Activated naive CD4-positive, alpha-beta T cell treated with anti-CD3 and anti-CD28 coated beads for 36 hours (primary cell): ENCODE measurements around the gene AATK. TPM values are rescaled to one million over a fixed set of nuclear protein-coding genes. Genes with fewer than 3 reads are reported as not detected.

Experiments used
- CTCF ChIA-PET: fragments of 350-600 bp; sonication (Branson Sonifier 250); formaldehyde crosslinking; loops from one replicate; lab custom pipeline; 2021; ENCODE audit warnings: antibody characterized with exemption; lab: Charles Lee
- DNase-seq: peaks from one replicate; pipeline ENCODE4 v3.0.0-alpha.2; 2020
- H3K27ac Mint-ChIP-seq: one replicate; pipeline ENCODE4 v1.8.0; 2021; ENCODE audit warnings: mild to moderate bottlenecking, mixed read lengths
- H3K27me3 Mint-ChIP-seq: one replicate; pipeline ENCODE4 v1.8.0; 2021; ENCODE audit warnings: low read depth, mixed read lengths
- H3K36me3 Mint-ChIP-seq: one replicate; pipeline ENCODE4 v1.8.0; 2021; ENCODE audit warnings: low read depth, mixed read lengths
- H3K4me1 Mint-ChIP-seq: one replicate; pipeline ENCODE4 v1.8.0; 2021; ENCODE audit warnings: low read depth, mixed read lengths
- H3K4me3 Mint-ChIP-seq: one replicate; pipeline ENCODE4 v1.8.0; 2021; ENCODE audit warnings: mild to moderate bottlenecking, moderate library complexity, mixed read lengths
- H3K9me3 Mint-ChIP-seq: one replicate; pipeline ENCODE4 v1.8.0; 2021; ENCODE audit warnings: mixed read lengths
- intact Hi-C: fragments of 100-400 bp; cut with micrococcal nuclease; formaldehyde crosslinking; loops from one replicate; pipeline ENCODE4 v1.15.1; 2023
- total RNA-seq, 2 experiments: library from RNA; stranded (reverse); gene quantifications; one replicate each; pipeline ENCODE4 v1.2.3, GENCODE V29; 2021

Gene AATK
- total RNA-seq, 2 experiments from 2014 or later, result 0.32 TPM; not detected in 1

- Mint-ChIP-seq H3K9me3 (no peaks in the 10 kb centered on the region), H3K4me3 (no peak overlapping the region), H3K4me1 (no peaks in the 10 kb centered on the region), H3K27me3 (no peaks in the 10 kb centered on the region), H3K27ac (no peak overlapping the region), H3K36me3 (no peaks in the 10 kb centered on the region)
- DNase-seq, result no peak
- intact Hi-C loops, result no loop called here
- CTCF ChIA-PET, result interaction anchor here (0.6 to 1.0 kb wide), 2 partner anchors 26 to 87 kb away, joined by 3 read pairs; no protein-coding TSS in a partner anchor
These were observed 89.8 kb downstream of the AATK start for GRCh38 chr17:81076141-81076679.

DNA sequence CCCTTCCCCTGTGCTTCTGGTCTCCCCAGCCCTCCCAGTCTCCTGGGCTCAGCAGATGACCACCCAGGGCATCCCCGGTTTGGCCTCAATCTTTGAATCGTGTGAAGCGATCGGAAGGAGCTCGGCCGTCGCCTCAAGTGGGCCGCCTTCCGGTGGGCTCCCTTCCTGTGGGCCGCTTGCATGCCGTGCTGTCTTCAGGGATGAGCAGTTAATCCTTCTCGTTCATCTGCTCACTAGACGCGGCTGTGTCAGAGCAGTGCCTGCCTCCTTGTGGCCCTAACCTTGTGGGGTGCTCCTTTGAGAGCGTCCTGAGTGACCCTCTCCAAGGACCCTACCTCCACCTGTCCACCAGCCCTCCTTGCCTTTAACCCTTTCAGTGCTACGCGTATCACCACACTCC lies 90.7 kb downstream of the AATK start:
- Mint-ChIP-seq H3K36me3 (no peaks in the 10 kb centered on the region), H3K27me3 (no peaks in the 10 kb centered on the region), H3K4me3 (no peak overlapping the region), H3K27ac (no peak overlapping the region), H3K9me3 (no peaks in the 10 kb centered on the region), H3K4me1 (no peaks in the 10 kb centered on the region)
- CTCF ChIA-PET, result no interaction called here
- intact Hi-C loops, result no loop called here
- no peak for DNase-seq

DNA sequence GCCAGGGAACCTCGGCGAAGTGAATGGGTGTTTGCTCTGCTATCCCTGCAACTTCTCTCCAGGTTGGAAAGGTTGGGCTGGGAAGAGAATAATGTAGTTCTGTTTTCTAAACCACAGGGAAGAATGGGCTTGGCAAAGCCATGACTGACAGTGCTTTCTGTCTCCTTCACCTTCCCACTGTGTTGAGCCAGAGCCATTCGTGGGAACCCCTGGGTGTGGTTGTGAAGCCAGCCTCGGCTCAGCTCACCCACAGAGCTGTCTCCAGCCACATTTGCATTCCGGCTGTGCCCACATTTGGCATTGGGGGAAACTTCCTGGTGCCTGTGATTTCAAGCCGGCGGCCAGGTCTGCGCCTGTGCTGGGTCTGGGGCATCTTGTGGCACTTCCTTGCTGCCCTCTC lies 91.1 kb downstream of the AATK start:
- no peaks in the 10 kb centered on the region for H3K36me3 Mint-ChIP-seq
- H3K9me3 Mint-ChIP-seq, result no peaks in the 10 kb centered on the region
- intact Hi-C loops, result no loop called here
- H3K27me3 Mint-ChIP-seq, result no peaks in the 10 kb centered on the region
- no peak overlapping the region for H3K4me3 Mint-ChIP-seq
- no peaks in the 10 kb centered on the region for H3K4me1 Mint-ChIP-seq
- CTCF ChIA-PET, result no interaction called here
- H3K27ac Mint-ChIP-seq, result no peak overlapping the region
- DNase-seq, result no peak

DNA sequence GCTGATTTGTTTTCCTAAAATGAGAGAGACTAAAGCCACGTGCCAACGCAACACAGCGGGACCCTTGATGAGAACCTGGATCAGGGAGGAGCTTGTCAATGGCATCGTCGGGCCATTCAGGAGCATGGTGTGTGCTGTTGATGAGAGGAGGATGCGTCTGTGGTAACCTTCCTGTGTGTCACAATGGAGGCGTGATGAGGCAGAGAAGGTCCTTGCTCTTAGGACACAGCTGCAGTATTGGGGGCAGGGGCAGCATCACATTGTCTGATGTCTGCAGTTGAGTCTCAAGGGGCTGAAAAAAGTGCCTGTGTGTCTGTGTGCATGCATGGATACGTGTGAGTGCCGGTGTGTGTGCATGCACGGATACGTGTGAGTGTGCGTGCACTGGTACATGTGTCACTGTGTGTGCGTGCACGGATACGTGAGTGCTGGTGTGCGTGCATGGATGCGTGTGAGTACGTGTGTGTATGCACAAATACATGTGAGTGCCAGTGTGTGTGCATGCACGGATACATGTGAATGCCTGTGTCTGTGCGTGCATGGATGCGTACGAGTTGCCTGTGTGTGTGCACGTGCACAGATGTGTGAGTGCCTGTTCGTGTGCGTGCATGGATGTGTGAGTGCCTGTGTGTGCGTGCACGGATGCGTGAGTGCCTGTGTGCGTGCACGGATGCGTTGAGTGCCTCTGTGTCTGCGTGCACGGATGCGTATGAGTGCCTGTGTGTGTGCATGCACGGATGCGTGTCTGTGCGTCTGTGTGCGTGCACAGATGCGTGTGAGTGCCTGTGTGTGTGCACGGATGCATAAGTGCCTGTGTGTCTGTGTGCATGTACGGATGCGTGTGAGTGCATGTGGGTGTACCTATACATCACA lies 91.8 kb downstream of the AATK start:
- CTCF ChIA-PET, result no interaction called here
- no peak for DNase-seq
- H3K9me3 Mint-ChIP-seq, result no peaks in the 10 kb centered on the region
- intact Hi-C loops, result no loop called here
- no peak overlapping the region for H3K27ac Mint-ChIP-seq
- no peaks in the 10 kb centered on the region for H3K27me3 Mint-ChIP-seq
- no peak overlapping the region for H3K4me3 Mint-ChIP-seq
- no peaks in the 10 kb centered on the region for H3K36me3 Mint-ChIP-seq
- H3K4me1 Mint-ChIP-seq, result no peaks in the 10 kb centered on the region

- CTCF ChIA-PET, result no interaction called here
- H3K9me3 Mint-ChIP-seq, result no peaks in the 10 kb centered on the region
- no peak for DNase-seq
- intact Hi-C loops, result no loop called here
- no peaks in the 10 kb centered on the region for H3K27me3 Mint-ChIP-seq
- H3K4me3 Mint-ChIP-seq, result no peak overlapping the region
- no peak overlapping the region for H3K27ac Mint-ChIP-seq
- H3K36me3 Mint-ChIP-seq, result no peaks in the 10 kb centered on the region
- no peaks in the 10 kb centered on the region for H3K4me1 Mint-ChIP-seq
These were observed 94.0 kb downstream of the AATK start for GRCh38 chr17:81071761-81072741.

GRCh38 chr17:81070541-81071246 lies 95.3 kb downstream of the AATK start:
- DNase-seq, result no peak
- H3K4me1 Mint-ChIP-seq, result no peaks in the 10 kb centered on the region
- no peak overlapping the region for H3K27ac Mint-ChIP-seq
- H3K27me3 Mint-ChIP-seq, result no peaks in the 10 kb centered on the region
- intact Hi-C loops, result no loop called here
- H3K4me3 Mint-ChIP-seq, result no peak overlapping the region
- no peaks in the 10 kb centered on the region for H3K9me3 Mint-ChIP-seq
- no peaks in the 10 kb centered on the region for H3K36me3 Mint-ChIP-seq
- CTCF ChIA-PET, result interaction anchor here (0.6 kb wide), 1 partner anchor 408 kb away, joined by 3 read pairs; no protein-coding TSS in a partner anchor

DNA sequence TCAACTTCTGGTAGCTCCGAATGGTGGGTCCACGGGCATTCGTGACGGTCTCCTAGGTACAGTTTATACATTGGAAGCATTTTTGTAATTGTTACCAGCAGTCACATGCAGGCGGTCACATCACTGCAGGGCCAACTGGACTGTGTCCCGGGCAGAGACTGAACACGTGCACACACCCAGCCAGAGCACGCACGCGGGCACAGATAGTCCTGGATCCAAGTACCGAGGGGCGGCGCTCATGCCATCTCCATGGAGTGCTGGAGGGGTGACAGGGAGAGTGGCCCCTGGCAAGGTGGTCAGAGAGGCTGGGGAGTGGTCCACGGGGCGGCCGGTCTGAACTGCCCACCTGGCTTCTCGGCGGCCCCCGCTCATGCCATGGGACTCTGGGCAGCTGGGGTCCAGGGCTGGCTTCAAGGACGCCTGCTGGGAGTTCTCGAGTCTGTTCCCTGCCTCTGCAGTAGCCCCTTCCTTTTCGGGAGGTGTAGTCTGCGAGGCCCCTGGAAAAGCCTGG lies 96.8 kb downstream of the AATK start:
- no peak overlapping the region for H3K27ac Mint-ChIP-seq
- H3K4me3 Mint-ChIP-seq, result no peak overlapping the region
- H3K27me3 Mint-ChIP-seq, result no peaks in the 10 kb centered on the region
- CTCF ChIA-PET, result interaction anchor here (0.6 kb wide), 1 partner anchor 29 kb away, joined by 3 read pairs; no protein-coding TSS in a partner anchor
- H3K9me3 Mint-ChIP-seq, result no peaks in the 10 kb centered on the region
- intact Hi-C loops, result no loop called here
- no peak for DNase-seq
- no peaks in the 10 kb centered on the region for H3K4me1 Mint-ChIP-seq
- no peaks in the 10 kb centered on the region for H3K36me3 Mint-ChIP-seq

DNA sequence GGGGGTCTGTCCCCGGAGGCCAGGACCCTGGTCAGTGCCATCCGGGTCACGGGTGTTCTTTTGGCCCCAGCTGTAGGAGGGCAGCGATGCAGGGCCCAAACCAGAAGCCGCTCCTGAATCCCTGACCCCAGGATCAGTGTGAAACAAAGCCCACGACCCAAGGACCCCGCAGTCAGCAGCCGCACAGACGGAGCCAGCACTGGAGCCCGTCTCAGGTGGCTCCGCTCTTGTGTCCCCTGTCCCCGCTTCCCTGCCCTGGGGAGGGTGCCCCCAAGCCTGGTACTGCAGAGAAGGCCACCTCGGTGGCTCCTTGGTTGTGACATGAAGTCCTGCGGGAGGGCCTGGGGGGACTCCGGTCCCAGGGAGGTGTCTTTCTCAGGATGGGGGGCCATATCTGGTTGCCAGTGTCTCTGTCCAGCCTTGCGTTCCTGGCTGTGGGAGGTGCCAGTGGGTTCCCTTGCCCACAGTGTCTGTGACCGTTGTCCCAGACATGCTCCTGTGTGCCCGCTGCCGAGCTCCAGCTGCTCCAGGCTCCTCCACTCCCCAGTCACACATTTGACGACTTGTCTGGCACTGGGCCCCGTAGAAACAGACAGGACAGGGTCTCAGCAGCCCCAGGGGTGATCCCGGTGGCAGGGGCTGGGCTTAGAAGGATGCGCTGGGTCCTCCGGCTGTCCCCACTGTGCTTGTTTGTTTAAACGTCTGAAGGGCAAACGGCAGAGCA lies 97.4 kb downstream of the AATK start:
- no peaks in the 10 kb centered on the region for H3K27me3 Mint-ChIP-seq
- intact Hi-C loops, result no loop called here
- H3K9me3 Mint-ChIP-seq, result no peaks in the 10 kb centered on the region
- H3K27ac Mint-ChIP-seq, result no peak overlapping the region
- DNase-seq, result no peak
- no peaks in the 10 kb centered on the region for H3K36me3 Mint-ChIP-seq
- H3K4me3 Mint-ChIP-seq, result no peak overlapping the region
- peaks cover 2% of the 10 kb centered on the region for H3K4me1 Mint-ChIP-seq
- CTCF ChIA-PET, result no interaction called here

- no peaks in the 10 kb centered on the region for H3K36me3 Mint-ChIP-seq
- H3K4me1 Mint-ChIP-seq, result peaks cover 2% of the 10 kb centered on the region
- intact Hi-C loops, result no loop called here
- no peak for DNase-seq
- H3K9me3 Mint-ChIP-seq, result no peaks in the 10 kb centered on the region
- no peak overlapping the region for H3K4me3 Mint-ChIP-seq
- no peak overlapping the region for H3K27ac Mint-ChIP-seq
- CTCF ChIA-PET, result no interaction called here
- H3K27me3 Mint-ChIP-seq, result no peaks in the 10 kb centered on the region
These were observed 98.6 kb downstream of the AATK start for GRCh38 chr17:81067391-81067811.
